ENCODE results near the gene SMURF2. TPM values are rescaled to one million over a fixed set of nuclear protein-coding genes. Genes with fewer than 3 reads are reported as not detected.
A peak's percentile ranks its signal among the peaks of the same experiment; 100 is the strongest.

Gene SMURF2
- total and polyA plus RNA-seq, 9 of the 15 experiments (the other 6 are each of a cell fraction or from before 2014, with no cell fraction given): 3.8 to 22.0 (median 14.8) TPM

DNA sequence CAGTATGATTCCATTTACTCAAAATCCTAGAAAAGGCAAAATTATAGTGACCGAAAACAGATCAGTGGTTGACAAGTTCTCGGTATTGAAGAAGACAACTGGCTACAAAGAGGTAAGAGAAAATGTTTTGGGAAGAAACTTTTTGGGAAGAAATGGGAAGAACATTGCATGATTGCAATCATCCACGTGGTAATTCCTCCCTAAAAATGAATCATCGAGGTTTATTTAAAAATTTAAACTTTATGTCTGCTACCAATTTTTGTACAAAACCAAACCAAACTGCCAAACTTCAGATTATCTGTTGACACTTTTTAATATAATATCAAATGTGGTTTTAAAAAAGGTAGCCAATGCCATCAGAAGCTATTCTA lies 8.1 kb downstream of the SMURF2 start:
- Histone ChIP-seq H3K4me1 (replicated peaks in 1 of 2; ENCODE audit: control insufficient read depth in 2 of 2, insufficient read depth in 2 of 2, low read length in 2 of 2) (peaks cover 2 to 13% of the 10 kb centered on the region in 2 experiments; a peak in 3 of 5 replicates), H2AFZ (ENCODE audit: low read depth, low read length) (no peak overlapping the region), H4K20me1 (replicated peaks; ENCODE audit: control insufficient read depth, insufficient read depth, low read length) (no peaks in the 10 kb centered on the region), H3K9ac (ENCODE audit: insufficient read depth in 1 of 2, low read depth in 2 of 2, low read length in 2 of 2) (peak overlapping the region in 1 of 2 experiments; percentile 13; a peak in 1 of 4 replicates), H3K36me3 (ENCODE audit: control insufficient read depth, insufficient read depth, low read length) (no peaks in the 10 kb centered on the region), H3K27me3 (ENCODE audit: control insufficient read depth in 2 of 2, insufficient read depth in 2 of 2, low read length in 2 of 2) (no peaks in the 10 kb centered on the region), H3K4me3 (no peak overlapping the region), H3K79me2 (ENCODE audit: control insufficient read depth, insufficient read depth, low read length) (peaks cover 60% of the 10 kb centered on the region), H3K9me3 (replicated peaks; ENCODE audit: control insufficient read depth, insufficient read depth, low read depth, low read length) (no peaks in the 10 kb centered on the region), H3K27ac (ENCODE audit: extremely low read depth, low read depth, low read length) (0 out of 3 replicates have a peak overlapping the region, but pooled peaks have one; percentile 9), H3K4me2 (ENCODE audit: insufficient read depth, low read length) (no peak overlapping the region), H3K9me1 (ENCODE audit: control insufficient read depth, insufficient read depth, low read length) (no peaks in the 10 kb centered on the region)
- in situ Hi-C loops (cut with MboI) (loop anchor here (5.0 to 10.0 kb wide), 2 partner anchors 232 to 329 kb away; no protein-coding TSS in a partner anchor), intact Hi-C loops (cut with micrococcal nuclease) (no loop called here)
- POLR2A ChIA-PET: interaction anchor here (1.4 kb wide), 1 partner anchor 148 kb away, joined by 8 read pairs; the partner anchor contains the start of genes CEP95 and DDX5
- 31% methylated on average over 4 of the region's 4 CpGs for WGBS (ENCODE audit: insufficient coverage, low coverage, missing lambda C conversion rate)
- ATAC-seq (no peak), DNase-seq (ENCODE audit: extremely low read depth in 1 of 4, low spot score in 3 of 4) (no peak), FAIRE-seq (no peak)
- BruUV-seq (replicated peaks): no TSS peak
- CTCF ChIA-PET (ENCODE audit: low intra/inter-chr PET ratio): no interaction called here
- TF ChIP-seq RHOXF2B (CRISPR knock-in tag; conservative IDR thresholded peaks at IDR 0.05) (no peak), EP400 (IDR thresholded peaks at IDR 0.05) (0 out of 2 replicates have a peak, but pooled peaks have one; percentile 33), EGR1 (conservative IDR thresholded peaks at IDR 0.05) (no peak), L3MBTL2 (IDR thresholded peaks at IDR 0.05) (no peak), HDAC1 (IDR thresholded peaks at IDR 0.05) (no peak), FOSL1 (tag; conservative IDR thresholded peaks at IDR 0.05) (peak; percentile 47; the same call in 1 of the 2 replicates), NR4A1 (CRISPR knock-in tag; IDR thresholded peaks at IDR 0.05) (no peak), NR4A1 (tag; IDR thresholded peaks at IDR 0.05) (no peak)
- TF ChIP-seq, protein P1, sequence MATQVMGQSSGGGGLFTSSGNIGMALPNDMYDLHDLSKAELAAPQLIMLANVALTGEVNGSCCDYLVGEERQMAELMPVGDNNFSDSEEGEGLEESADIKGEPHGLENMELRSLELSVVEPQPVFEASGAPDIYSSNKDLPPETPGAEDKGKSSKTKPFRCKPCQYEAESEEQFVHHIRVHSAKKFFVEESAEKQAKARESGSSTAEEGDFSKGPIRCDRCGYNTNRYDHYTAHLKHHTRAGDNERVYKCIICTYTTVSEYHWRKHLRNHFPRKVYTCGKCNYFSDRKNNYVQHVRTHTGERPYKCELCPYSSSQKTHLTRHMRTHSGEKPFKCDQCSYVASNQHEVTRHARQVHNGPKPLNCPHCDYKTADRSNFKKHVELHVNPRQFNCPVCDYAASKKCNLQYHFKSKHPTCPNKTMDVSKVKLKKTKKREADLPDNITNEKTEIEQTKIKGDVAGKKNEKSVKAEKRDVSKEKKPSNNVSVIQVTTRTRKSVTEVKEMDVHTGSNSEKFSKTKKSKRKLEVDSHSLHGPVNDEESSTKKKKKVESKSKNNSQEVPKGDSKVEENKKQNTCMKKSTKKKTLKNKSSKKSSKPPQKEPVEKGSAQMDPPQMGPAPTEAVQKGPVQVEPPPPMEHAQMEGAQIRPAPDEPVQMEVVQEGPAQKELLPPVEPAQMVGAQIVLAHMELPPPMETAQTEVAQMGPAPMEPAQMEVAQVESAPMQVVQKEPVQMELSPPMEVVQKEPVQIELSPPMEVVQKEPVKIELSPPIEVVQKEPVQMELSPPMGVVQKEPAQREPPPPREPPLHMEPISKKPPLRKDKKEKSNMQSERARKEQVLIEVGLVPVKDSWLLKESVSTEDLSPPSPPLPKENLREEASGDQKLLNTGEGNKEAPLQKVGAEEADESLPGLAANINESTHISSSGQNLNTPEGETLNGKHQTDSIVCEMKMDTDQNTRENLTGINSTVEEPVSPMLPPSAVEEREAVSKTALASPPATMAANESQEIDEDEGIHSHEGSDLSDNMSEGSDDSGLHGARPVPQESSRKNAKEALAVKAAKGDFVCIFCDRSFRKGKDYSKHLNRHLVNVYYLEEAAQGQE (IDR thresholded peaks at IDR 0.05; ENCODE audit: borderline replicate concordance): no peak
- TF ChIP-seq, protein P1 (CRISPR knock-in tag; IDR thresholded peaks at IDR 0.05; ENCODE audit: low read depth): no peak

Measured in K562 (cell line).